ENCODE measurements around the gene POU3F2. TPM values are rescaled to one million over a fixed set of nuclear protein-coding genes. Genes with fewer than 3 reads are reported as not detected.

Gene POU3F2
- total RNA-seq, 4 donors from 2014 or later = not detected

- Histone ChIP-seq H3K36me3 (no peaks in the 10 kb centered on the region), H3K4me1 (peaks cover 20 to 37% (median 30%) of the 10 kb centered on the region in 4 donors), H3K27me3 (peaks cover 0 to 94% (median 67%) of the 10 kb centered on the region in 4 donors), H3K4me3 (peak overlapping the region in 3 of 4 donors; percentile 10 to 29 (median 12)), H3K9me3 (no peaks in the 10 kb centered on the region), H3K27ac (replicated peaks in 1 of 4) (no peak overlapping the region)
- 8% methylated on average over 23 of the region's 32 CpGs for WGBS
- TF ChIP-seq CTCF (IDR thresholded peaks at IDR 0.05) (no peak), POLR2AphosphoS5 (IDR thresholded peaks at IDR 0.05) (no peak), EP300 (IDR thresholded peaks at IDR 0.05) (no peak)
- DNase-seq (ENCODE audit: extremely low spot score) = no peak
- intact Hi-C loops (cut with DNase I) = no loop called here
Observed at GRCh38 chr6:98824902-98825599, 9.3 kb upstream of the POU3F2 start.

- no peak for DNase-seq (ENCODE audit: extremely low spot score)
- Histone ChIP-seq H3K4me3 (no peak overlapping the region), H3K27ac (replicated peaks in 1 of 4) (no peak overlapping the region), H3K36me3 (no peaks in the 10 kb centered on the region), H3K9me3 (no peaks in the 10 kb centered on the region), H3K27me3 (peaks cover 0 to 97% (median 73%) of the 10 kb centered on the region in 4 donors), H3K4me1 (peaks cover 20 to 37% (median 30%) of the 10 kb centered on the region in 4 donors)
- WGBS = 12% methylated on average over 17 of the region's 19 CpGs
- TF ChIP-seq CTCF (IDR thresholded peaks at IDR 0.05) = no peak
- no peak for TF ChIP-seq POLR2AphosphoS5 (IDR thresholded peaks at IDR 0.05)
- TF ChIP-seq EP300 (IDR thresholded peaks at IDR 0.05) = no peak
- no peak for TF ChIP-seq POLR2A (IDR thresholded peaks at IDR 0.05; ENCODE audit: low read depth)
- intact Hi-C loops (cut with DNase I) = no loop called here
Observed at GRCh38 chr6:98825600-98826230, 8.7 kb upstream of the POU3F2 start.

- WGBS = 6% methylated on average over 33 of the region's 44 CpGs
- intact Hi-C loops (cut with DNase I) = no loop called here
- H3K9me3 ChIP-seq = no peaks in the 10 kb centered on the region
- DNase-seq (ENCODE audit: extremely low spot score) = no peak
- H3K4me1 ChIP-seq = peaks cover 37 to 55% (median 47%) of the 10 kb centered on the region in 4 donors
- no peaks in the 10 kb centered on the region for H3K36me3 ChIP-seq
- H3K27me3 ChIP-seq = peaks cover 0 to 97% (median 90%) of the 10 kb centered on the region in 4 donors
- peak overlapping the region in 3 of 4 donors; percentile 2 to 35 (median 24) for H3K4me3 ChIP-seq
- no peak overlapping the region for H3K27ac ChIP-seq (replicated peaks in 1 of 4)
- TF ChIP-seq CTCF (IDR thresholded peaks at IDR 0.05) = no peak
- no peak for TF ChIP-seq POLR2A (IDR thresholded peaks at IDR 0.05; ENCODE audit: low read depth)
- no peak for TF ChIP-seq POLR2AphosphoS5 (IDR thresholded peaks at IDR 0.05)
- TF ChIP-seq EP300 (IDR thresholded peaks at IDR 0.05) = no peak
Observed at GRCh38 chr6:98827295-98828159, 6.8 kb upstream of the POU3F2 start.

GRCh38 chr6:98828211-98828788 is 6.1 kb upstream of the POU3F2 start:
- Histone ChIP-seq H3K4me1 (peaks cover 45 to 63% (median 55%) of the 10 kb centered on the region in 4 donors), H3K4me3 (no peak overlapping the region), H3K27ac (replicated peaks in 1 of 4) (no peak overlapping the region), H3K27me3 (peaks cover 0 to 100% (median 95%) of the 10 kb centered on the region in 4 donors), H3K36me3 (no peaks in the 10 kb centered on the region), H3K9me3 (no peaks in the 10 kb centered on the region)
- no peak for TF ChIP-seq CTCF (IDR thresholded peaks at IDR 0.05)
- TF ChIP-seq POLR2AphosphoS5 (IDR thresholded peaks at IDR 0.05) = no peak
- TF ChIP-seq POLR2A (IDR thresholded peaks at IDR 0.05; ENCODE audit: low read depth) = no peak
- no peak for TF ChIP-seq EP300 (IDR thresholded peaks at IDR 0.05)
- intact Hi-C loops (cut with DNase I) = no loop called here
- DNase-seq (ENCODE audit: extremely low spot score) = no peak
- 17% methylated on average over 11 of the region's 12 CpGs for WGBS
